SK-N-SH (cell line): ENCODE results near the gene FEZF1. TPM values are rescaled to one million over a fixed set of nuclear protein-coding genes. Genes with fewer than 3 reads are reported as not detected.

Source experiments
- CTCF ChIA-PET: fragments of 300-600, 350-600 bp; formaldehyde crosslinking; extraction: SDS; loops from one replicate; lab custom pipeline; 2021; lab: Yijun Ruan, JAX
- POLR2A ChIA-PET: fragments of 350-600 bp; sonication (Branson Sonifier 250); formaldehyde crosslinking; extraction: SDS; loops from one replicate; lab custom pipeline; 2020; ENCODE audit warnings: antibody characterized with exemption, inconsistent platforms; lab: Yijun Ruan, JAX
- DNase-seq: peaks from one replicate; pipeline ENCODE4 v3.0.0; 2012
- H2AFZ ChIP-seq: fragments of 200-600 bp; sonication (generic); 2 replicates; pipeline ENCODE4 v1.8.1; 2016; ENCODE audit warnings: antibody characterized with exemption, mild to moderate bottlenecking, low read depth
- H3F3A ChIP-seq: fragments of 200-600 bp; sonication (generic); replicated peaks from 2 replicates; pipeline ENCODE3; 2016; ENCODE audit warnings: antibody characterized with exemption, mild to moderate bottlenecking; ENCODE audit not compliant: insufficient read depth
- H3K27ac ChIP-seq, 2 experiments: fragments of 200-500 bp in 1 of 2; fragments of 200-600 bp in 1 of 2; sonication (Bioruptor generic) in 1 of 2; sonication (generic), shearing (Covaris generic) in 1 of 2; 2 replicates each; pipeline versions ENCODE4 v1.5.1 to v1.6.1; 2014 to 2016; ENCODE audit warnings: low read depth in 2 of 2, inconsistent platforms in 1 of 2, low read length in 1 of 2, mild to moderate bottlenecking in 1 of 2, mixed read lengths in 1 of 2
- H3K27me3 ChIP-seq: fragments of 200-600 bp; sonication (generic), shearing (Covaris generic); 2 replicates; pipeline ENCODE4 v1.6.1; 2016; ENCODE audit warnings: mixed run types; ENCODE audit not compliant: insufficient read depth
- H3K36me3 ChIP-seq, 2 experiments: fragments of 200-500 bp in 1 of 2; fragments of 200-600 bp in 1 of 2; sonication (Bioruptor generic) in 1 of 2; sonication (generic) in 1 of 2; replicated peaks in 1 of 2; 2 replicates each; pipeline versions ENCODE3 to v1.5.1; 2014 to 2016; ENCODE audit warnings: low read length in 1 of 2, mild to moderate bottlenecking in 1 of 2; ENCODE audit not compliant: insufficient read depth in 2 of 2, control insufficient read depth in 1 of 2
- H3K4me1 ChIP-seq, 2 experiments: fragments of 200-500 bp in 1 of 2; fragments of 200-600 bp in 1 of 2; sonication (Bioruptor generic) in 1 of 2; sonication (generic), shearing (Covaris generic) in 1 of 2; 2 replicates each; pipeline versions ENCODE4 v1.5.1 to v1.6.1; 2014 to 2016; ENCODE audit warnings: low read depth in 1 of 2, low read length in 1 of 2, mixed run types in 1 of 2; ENCODE audit not compliant: insufficient read depth in 2 of 2, control insufficient read depth in 1 of 2
- H3K4me2 ChIP-seq: fragments of 200-600 bp; sonication (generic), shearing (Covaris generic); 2 replicates; pipeline ENCODE4 v1.6.1; 2017; ENCODE audit warnings: mixed run types
- H3K4me3 ChIP-seq, 2 experiments: fragments of 200-500 bp in 1 of 2; fragments of 200-600 bp in 1 of 2; sonication (Bioruptor generic) in 1 of 2; sonication (generic), shearing (Covaris generic) in 1 of 2; 2 replicates each; pipeline versions ENCODE4 v1.5.1 to v1.8.1; 2014 to 2016; ENCODE audit warnings: low read depth in 2 of 2, inconsistent platforms in 1 of 2, low read length in 1 of 2, mild to moderate bottlenecking in 1 of 2, mixed read lengths in 1 of 2, moderate library complexity in 1 of 2
- H3K79me2 ChIP-seq: fragments of 200-600 bp; sonication (generic); 2 replicates; pipeline ENCODE4 v1.8.1; 2017; ENCODE audit warnings: mild to moderate bottlenecking; ENCODE audit not compliant: insufficient read depth
- H3K9ac ChIP-seq: fragments of 200-600 bp; sonication (generic); 2 replicates; pipeline ENCODE4 v1.6.1; 2017; ENCODE audit warnings: mixed run types
- H3K9me2 ChIP-seq: fragments of 200-600 bp; sonication (generic); 2 replicates; pipeline ENCODE4 v1.6.1; 2017; ENCODE audit warnings: mixed run types
- H3K9me3 ChIP-seq: fragments of 200-600 bp; sonication (generic); 2 replicates; pipeline ENCODE4 v1.6.1; 2017; ENCODE audit warnings: mixed run types, mild to moderate bottlenecking, moderate library complexity
- H4K20me1 ChIP-seq: fragments of 200-600 bp; sonication (generic); 2 replicates; pipeline ENCODE4 v1.6.1; 2017; ENCODE audit warnings: mild to moderate bottlenecking, mixed run types; ENCODE audit not compliant: insufficient read depth
- CHD2 ChIP-seq: fragments of 150-350 bp; IDR thresholded peaks from 2 replicates; pipeline ENCODE4 v1.6.1; 2018; ENCODE audit warnings: low read length; ENCODE audit not compliant: partially characterized antibody
- ELF1 ChIP-seq: IDR thresholded peaks from 2 replicates; pipeline ENCODE4 v1.4.0; 2012
- EZH2phosphoT487 ChIP-seq: fragments of 200-600 bp; sonication (generic); IDR thresholded peaks from 2 replicates; pipeline ENCODE4 v1.6.1; 2017; ENCODE audit warnings: low read depth, mixed run types, mild to moderate bottlenecking, antibody characterized with exemption, moderate library complexity, borderline replicate concordance
- FOXJ3 ChIP-seq: sonication (generic); formaldehyde crosslinking; IDR thresholded peaks from 2 replicates; pipeline ENCODE4 v1.5.1; 2020; ENCODE audit warnings: mild to moderate bottlenecking, missing genetic modification reagents
- GABPA ChIP-seq: IDR thresholded peaks from 2 replicates; pipeline ENCODE4 v1.4.0; 2012; ENCODE audit warnings: low read depth, mild to moderate bottlenecking
- GATA2 ChIP-seq: sonication (generic); formaldehyde crosslinking; IDR thresholded peaks from 2 replicates; pipeline ENCODE4 v1.5.0; 2020; ENCODE audit warnings: mild to moderate bottlenecking, missing genetic modification reagents
- MEF2A ChIP-seq: IDR thresholded peaks from 2 replicates; pipeline ENCODE4 v1.4.0; 2012; ENCODE audit warnings: low read depth, borderline replicate concordance
- MXI1 ChIP-seq: IDR thresholded peaks from 2 replicates; pipeline ENCODE4 v1.6.1; 2012; ENCODE audit warnings: mild to moderate bottlenecking, low read depth, low read length, improper control_type of control experiment
- NFIC ChIP-seq: IDR thresholded peaks from 2 replicates; pipeline ENCODE4 v1.4.0; 2012; ENCODE audit warnings: borderline replicate concordance
- POLR2AphosphoS5 ChIP-seq: IDR thresholded peaks from 2 replicates; pipeline ENCODE4 v1.6.1; 2012; ENCODE audit warnings: low read depth, low read length
- RAD21 ChIP-seq: IDR thresholded peaks from 2 replicates; pipeline ENCODE4 v1.6.1; 2012; ENCODE audit warnings: mild to moderate bottlenecking, low read length
- RXRA ChIP-seq: IDR thresholded peaks from 2 replicates; pipeline ENCODE4 v1.4.0; 2012; ENCODE audit warnings: low read depth, mild to moderate bottlenecking, borderline replicate concordance
- SMC3 ChIP-seq: IDR thresholded peaks from 2 replicates; pipeline ENCODE4 v1.6.1; 2012; ENCODE audit warnings: low read depth, low read length, improper control_type of control experiment
- TAF1 ChIP-seq: IDR thresholded peaks from 2 replicates; pipeline ENCODE4 v1.6.1; 2012; ENCODE audit warnings: low read depth, mild to moderate bottlenecking, low read length, moderate library complexity, borderline replicate concordance
- TCF12 ChIP-seq: IDR thresholded peaks from 2 replicates; pipeline ENCODE4 v1.4.0; 2012
- TEAD4 ChIP-seq: IDR thresholded peaks from 2 replicates; pipeline ENCODE4 v1.4.0; 2012; ENCODE audit warnings: mild to moderate bottlenecking, borderline replicate concordance; ENCODE audit not compliant: insufficient read depth
- WGBS: methylation state at CpG from one replicate; pipeline ENCODE4 v1.1.6; 2017; ENCODE audit warnings: low lambda C conversion rate; 5-methylcytosine and 5-hydroxymethylcytosine counted together
- polyA plus RNA-seq, 3 experiments: library from polyadenylated mRNA; depleted of rRNA; stranded (reverse); fragments of >200 nt; gene quantifications; 2 replicates each; pipeline ENCODE4 v1.2.3, GENCODE V29; 2012
- TF ChIP-seq, protein P1 (sequence below): IDR thresholded peaks from 2 replicates; pipeline ENCODE4 v1.4.0; 2012; ENCODE audit warnings: low read depth, borderline replicate concordance
- TF ChIP-seq, protein P2 (sequence below): IDR thresholded peaks from 2 replicates; pipeline ENCODE4; 2012
- TF ChIP-seq, protein P3 (sequence below): fragments of 200-600 bp; sonication (generic); IDR thresholded peaks from 2 replicates; pipeline ENCODE4 v1.6.1; 2017; ENCODE audit warnings: antibody characterized with exemption, mild to moderate bottlenecking, moderate library complexity
- TF ChIP-seq, protein P4 (sequence below): fragments of 150-350 bp; IDR thresholded peaks from 2 replicates; pipeline ENCODE4 v1.6.1; 2016; ENCODE audit warnings: mild to moderate bottlenecking, low read depth, low read length
- TF ChIP-seq, protein P5 (sequence below): IDR thresholded peaks from 2 replicates; pipeline ENCODE4 v1.4.0; 2012; ENCODE audit warnings: low read depth
- TF ChIP-seq, protein P6 (sequence below): fragments of 150-350 bp; IDR thresholded peaks from 2 replicates; pipeline ENCODE4 v1.6.1; 2017; ENCODE audit warnings: antibody characterized with exemption, low read length, low read depth, borderline replicate concordance

FEZF1 gene
- polyA plus RNA-seq, 1 of the 3 experiments (the other 2 are of a cell fraction): not detected

DNA sequence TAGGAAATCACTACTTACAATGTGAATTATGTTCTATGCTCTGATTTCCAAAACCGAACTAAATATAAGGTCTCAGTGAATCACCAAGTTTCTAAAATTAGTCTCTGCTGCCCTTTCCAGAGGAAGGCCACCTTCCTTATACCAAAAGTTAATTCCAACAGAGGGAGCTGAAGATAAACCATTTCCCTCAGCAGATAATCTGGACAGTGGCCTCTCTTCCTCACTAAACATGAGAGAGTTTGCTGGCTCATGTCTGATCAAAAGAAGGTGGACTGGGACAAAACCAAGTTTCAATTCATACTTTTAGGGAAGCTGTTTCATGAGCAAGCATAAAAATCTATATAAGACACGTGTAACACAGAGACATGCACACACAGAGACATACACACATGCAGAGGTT is 6.4 kb downstream of the FEZF1 start:
- DNase-seq: no peak
- no peak overlapping the region for H3K27ac ChIP-seq
- H3K36me3 ChIP-seq: no peaks in the 10 kb centered on the region
- H3K4me3 ChIP-seq: no peak overlapping the region
- H3F3A ChIP-seq: no peaks in the 10 kb centered on the region
- no peaks in the 10 kb centered on the region; the same call in 1 of the 2 replicates for H3K9me2 ChIP-seq
- 1% methylated on average over 2 of the region's 2 CpGs for WGBS
- TF ChIP-seq, protein P1, sequence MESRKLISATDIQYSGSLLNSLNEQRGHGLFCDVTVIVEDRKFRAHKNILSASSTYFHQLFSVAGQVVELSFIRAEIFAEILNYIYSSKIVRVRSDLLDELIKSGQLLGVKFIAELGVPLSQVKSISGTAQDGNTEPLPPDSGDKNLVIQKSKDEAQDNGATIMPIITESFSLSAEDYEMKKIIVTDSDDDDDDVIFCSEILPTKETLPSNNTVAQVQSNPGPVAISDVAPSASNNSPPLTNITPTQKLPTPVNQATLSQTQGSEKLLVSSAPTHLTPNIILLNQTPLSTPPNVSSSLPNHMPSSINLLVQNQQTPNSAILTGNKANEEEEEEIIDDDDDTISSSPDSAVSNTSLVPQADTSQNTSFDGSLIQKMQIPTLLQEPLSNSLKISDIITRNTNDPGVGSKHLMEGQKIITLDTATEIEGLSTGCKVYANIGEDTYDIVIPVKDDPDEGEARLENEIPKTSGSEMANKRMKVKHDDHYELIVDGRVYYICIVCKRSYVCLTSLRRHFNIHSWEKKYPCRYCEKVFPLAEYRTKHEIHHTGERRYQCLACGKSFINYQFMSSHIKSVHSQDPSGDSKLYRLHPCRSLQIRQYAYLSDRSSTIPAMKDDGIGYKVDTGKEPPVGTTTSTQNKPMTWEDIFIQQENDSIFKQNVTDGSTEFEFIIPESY: no peak
- TF ChIP-seq CHD2 (no peak), RXRA (no peak), MXI1 (no peak), MEF2A (no peak), TCF12 (no peak), GATA2 (CRISPR knock-in tag) (no peak), GABPA (no peak), TEAD4 (no peak), NFIC (no peak), FOXJ3 (CRISPR knock-in tag) (no peak), TAF1 (no peak)
- TF ChIP-seq, protein P2, sequence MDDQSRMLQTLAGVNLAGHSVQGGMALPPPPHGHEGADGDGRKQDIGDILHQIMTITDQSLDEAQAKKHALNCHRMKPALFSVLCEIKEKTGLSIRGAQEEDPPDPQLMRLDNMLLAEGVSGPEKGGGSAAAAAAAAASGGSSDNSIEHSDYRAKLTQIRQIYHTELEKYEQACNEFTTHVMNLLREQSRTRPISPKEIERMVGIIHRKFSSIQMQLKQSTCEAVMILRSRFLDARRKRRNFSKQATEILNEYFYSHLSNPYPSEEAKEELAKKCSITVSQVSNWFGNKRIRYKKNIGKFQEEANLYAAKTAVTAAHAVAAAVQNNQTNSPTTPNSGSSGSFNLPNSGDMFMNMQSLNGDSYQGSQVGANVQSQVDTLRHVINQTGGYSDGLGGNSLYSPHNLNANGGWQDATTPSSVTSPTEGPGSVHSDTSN: no peak
- ChIA-PET CTCF (no interaction called here), POLR2A (no interaction called here)
- H2AFZ ChIP-seq: no peak overlapping the region
- peaks cover 45% of the 10 kb centered on the region for H3K27me3 ChIP-seq
- H3K79me2 ChIP-seq: no peaks in the 10 kb centered on the region
- no peaks in the 10 kb centered on the region for H4K20me1 ChIP-seq
- no peaks in the 10 kb centered on the region for H3K9me3 ChIP-seq
- H3K4me2 ChIP-seq: no peak overlapping the region
- H3K9ac ChIP-seq: no peak overlapping the region
- no peaks in the 10 kb centered on the region for H3K4me1 ChIP-seq

DNA sequence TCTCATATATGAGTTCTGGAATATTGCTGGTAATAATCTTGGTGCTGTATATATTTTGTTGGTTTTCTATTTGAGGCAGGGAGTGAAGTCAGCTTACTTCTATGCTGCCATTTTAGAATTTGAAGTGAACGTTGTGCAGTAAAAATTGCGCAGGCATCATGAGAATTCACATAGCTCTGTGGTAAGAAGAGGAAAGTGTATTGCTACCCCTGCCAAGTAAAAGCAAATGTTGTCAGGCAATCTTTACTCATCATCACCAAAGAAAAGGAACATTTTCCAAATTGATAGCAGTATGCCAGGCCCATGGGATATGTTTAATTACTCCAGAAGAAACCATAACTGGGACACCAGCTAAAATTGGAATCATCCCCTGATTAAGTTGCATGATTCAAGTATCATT is 13.4 kb downstream of the FEZF1 start:
- Histone ChIP-seq H3K4me3 (no peak overlapping the region), H3K9me3 (no peaks in the 10 kb centered on the region), H3K4me1 (no peaks in the 10 kb centered on the region), H3K27ac (no peak overlapping the region), H4K20me1 (no peaks in the 10 kb centered on the region), H3K9ac (no peak overlapping the region), H2AFZ (no peak overlapping the region), H3K36me3 (no peaks in the 10 kb centered on the region), H3F3A (no peaks in the 10 kb centered on the region), H3K4me2 (no peak overlapping the region), H3K79me2 (no peaks in the 10 kb centered on the region), H3K27me3 (no peaks in the 10 kb centered on the region), H3K9me2 (no peaks in the 10 kb centered on the region; the same call in 1 of the 2 replicates)
- CTCF ChIA-PET: interaction anchor here (0.5 to 0.6 kb wide), 2 partner anchors 703 to 1704 kb away, joined by 3 read pairs; no protein-coding TSS in a partner anchor
- no peak for DNase-seq
- 0% methylated on average over 2 of the region's 2 CpGs for WGBS
- POLR2A ChIA-PET: no interaction called here
- TF ChIP-seq RAD21 (no peak), ELF1 (no peak), GATA2 (CRISPR knock-in tag) (no peak), TCF12 (no peak), NFIC (no peak), POLR2AphosphoS5 (no peak), CHD2 (no peak), SMC3 (no peak), EZH2phosphoT487 (no peak)
- TF ChIP-seq, protein P3, sequence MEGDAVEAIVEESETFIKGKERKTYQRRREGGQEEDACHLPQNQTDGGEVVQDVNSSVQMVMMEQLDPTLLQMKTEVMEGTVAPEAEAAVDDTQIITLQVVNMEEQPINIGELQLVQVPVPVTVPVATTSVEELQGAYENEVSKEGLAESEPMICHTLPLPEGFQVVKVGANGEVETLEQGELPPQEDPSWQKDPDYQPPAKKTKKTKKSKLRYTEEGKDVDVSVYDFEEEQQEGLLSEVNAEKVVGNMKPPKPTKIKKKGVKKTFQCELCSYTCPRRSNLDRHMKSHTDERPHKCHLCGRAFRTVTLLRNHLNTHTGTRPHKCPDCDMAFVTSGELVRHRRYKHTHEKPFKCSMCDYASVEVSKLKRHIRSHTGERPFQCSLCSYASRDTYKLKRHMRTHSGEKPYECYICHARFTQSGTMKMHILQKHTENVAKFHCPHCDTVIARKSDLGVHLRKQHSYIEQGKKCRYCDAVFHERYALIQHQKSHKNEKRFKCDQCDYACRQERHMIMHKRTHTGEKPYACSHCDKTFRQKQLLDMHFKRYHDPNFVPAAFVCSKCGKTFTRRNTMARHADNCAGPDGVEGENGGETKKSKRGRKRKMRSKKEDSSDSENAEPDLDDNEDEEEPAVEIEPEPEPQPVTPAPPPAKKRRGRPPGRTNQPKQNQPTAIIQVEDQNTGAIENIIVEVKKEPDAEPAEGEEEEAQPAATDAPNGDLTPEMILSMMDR: no peak
- TF ChIP-seq, protein P4, sequence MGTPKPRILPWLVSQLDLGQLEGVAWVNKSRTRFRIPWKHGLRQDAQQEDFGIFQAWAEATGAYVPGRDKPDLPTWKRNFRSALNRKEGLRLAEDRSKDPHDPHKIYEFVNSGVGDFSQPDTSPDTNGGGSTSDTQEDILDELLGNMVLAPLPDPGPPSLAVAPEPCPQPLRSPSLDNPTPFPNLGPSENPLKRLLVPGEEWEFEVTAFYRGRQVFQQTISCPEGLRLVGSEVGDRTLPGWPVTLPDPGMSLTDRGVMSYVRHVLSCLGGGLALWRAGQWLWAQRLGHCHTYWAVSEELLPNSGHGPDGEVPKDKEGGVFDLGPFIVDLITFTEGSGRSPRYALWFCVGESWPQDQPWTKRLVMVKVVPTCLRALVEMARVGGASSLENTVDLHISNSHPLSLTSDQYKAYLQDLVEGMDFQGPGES: no peak
- TF ChIP-seq, protein P5, sequence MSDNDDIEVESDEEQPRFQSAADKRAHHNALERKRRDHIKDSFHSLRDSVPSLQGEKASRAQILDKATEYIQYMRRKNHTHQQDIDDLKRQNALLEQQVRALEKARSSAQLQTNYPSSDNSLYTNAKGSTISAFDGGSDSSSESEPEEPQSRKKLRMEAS: no peak
- TF ChIP-seq, protein P6, sequence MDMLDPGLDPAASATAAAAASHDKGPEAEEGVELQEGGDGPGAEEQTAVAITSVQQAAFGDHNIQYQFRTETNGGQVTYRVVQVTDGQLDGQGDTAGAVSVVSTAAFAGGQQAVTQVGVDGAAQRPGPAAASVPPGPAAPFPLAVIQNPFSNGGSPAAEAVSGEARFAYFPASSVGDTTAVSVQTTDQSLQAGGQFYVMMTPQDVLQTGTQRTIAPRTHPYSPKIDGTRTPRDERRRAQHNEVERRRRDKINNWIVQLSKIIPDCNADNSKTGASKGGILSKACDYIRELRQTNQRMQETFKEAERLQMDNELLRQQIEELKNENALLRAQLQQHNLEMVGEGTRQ: no peak
